Peyer's patch (tissue), 4 donors: ENCODE data around the gene OSBPL10.

Experiments
- POLR2A ChIP-seq, 2 donors: fragments of 450-650 bp; IDR thresholded peaks; one replicate each; pipeline ENCODE4 v1.5.1; 2017; ENCODE audit warnings: antibody characterized with exemption in 2 of 2, mild to moderate bottlenecking in 2 of 2, moderate library complexity in 2 of 2
- TF ChIP-seq, protein P1 (sequence below), 6 experiments: fragments of 450-650 bp in 4 of 6; fragments of 200-600 bp in 2 of 6; sonication (generic) in 1 of 6; IDR thresholded peaks; one replicate each; pipeline ENCODE4 v1.5.1; 2017 to 2019; ENCODE audit warnings: antibody characterized with exemption in 6 of 6, mild to moderate bottlenecking in 3 of 6, moderate library complexity in 1 of 6

DNA sequence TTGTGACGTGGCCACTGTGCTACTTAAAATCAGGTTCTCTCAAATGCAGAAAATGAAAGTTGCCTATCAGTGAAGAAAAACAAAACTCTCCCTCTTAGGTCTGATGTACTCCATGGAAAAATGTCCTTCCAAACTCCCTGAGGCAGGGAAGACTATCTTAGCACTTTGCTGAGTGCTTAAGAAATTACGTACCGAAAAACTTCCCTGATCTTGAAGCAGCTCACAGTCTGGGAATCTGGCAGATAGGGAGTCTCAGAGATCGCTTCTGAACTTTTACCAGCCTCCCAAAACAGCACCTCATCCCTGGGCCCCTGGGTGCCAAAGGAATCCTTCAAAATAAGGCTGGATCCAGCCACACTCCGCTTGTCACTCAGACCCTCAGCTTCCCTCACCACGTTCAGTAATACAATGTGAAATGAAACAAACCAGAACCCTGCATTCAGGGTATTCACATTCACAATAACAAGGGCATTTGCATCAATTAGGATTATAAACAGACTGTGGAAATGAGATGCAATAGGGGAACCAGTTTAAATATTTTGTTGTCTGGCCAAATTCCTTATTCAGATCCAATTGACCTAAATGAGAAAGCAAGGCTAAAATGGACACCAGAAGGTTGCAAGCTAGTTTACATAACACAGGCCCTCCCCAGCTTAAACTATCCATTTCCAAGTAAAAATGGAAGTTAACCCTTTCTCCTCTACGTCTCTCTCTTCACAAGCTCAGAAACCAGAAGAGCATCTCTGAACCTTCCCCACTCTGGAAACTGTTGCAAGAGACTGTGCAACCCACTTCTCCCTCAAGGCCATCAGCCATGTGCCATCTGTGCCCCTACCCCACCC, 20.9 kb downstream of the OSBPL10 start:
- TF ChIP-seq, protein P1, sequence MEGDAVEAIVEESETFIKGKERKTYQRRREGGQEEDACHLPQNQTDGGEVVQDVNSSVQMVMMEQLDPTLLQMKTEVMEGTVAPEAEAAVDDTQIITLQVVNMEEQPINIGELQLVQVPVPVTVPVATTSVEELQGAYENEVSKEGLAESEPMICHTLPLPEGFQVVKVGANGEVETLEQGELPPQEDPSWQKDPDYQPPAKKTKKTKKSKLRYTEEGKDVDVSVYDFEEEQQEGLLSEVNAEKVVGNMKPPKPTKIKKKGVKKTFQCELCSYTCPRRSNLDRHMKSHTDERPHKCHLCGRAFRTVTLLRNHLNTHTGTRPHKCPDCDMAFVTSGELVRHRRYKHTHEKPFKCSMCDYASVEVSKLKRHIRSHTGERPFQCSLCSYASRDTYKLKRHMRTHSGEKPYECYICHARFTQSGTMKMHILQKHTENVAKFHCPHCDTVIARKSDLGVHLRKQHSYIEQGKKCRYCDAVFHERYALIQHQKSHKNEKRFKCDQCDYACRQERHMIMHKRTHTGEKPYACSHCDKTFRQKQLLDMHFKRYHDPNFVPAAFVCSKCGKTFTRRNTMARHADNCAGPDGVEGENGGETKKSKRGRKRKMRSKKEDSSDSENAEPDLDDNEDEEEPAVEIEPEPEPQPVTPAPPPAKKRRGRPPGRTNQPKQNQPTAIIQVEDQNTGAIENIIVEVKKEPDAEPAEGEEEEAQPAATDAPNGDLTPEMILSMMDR (IDR thresholded peaks at IDR 0.05), result no peak
- no peak for TF ChIP-seq POLR2A (IDR thresholded peaks at IDR 0.05)
